ENCODE measurements around the gene SZRD1. TPM values are rescaled to one million over a fixed set of nuclear protein-coding genes. Genes with fewer than 3 reads are reported as not detected.
A peak's percentile ranks its signal among the peaks of the same experiment; 100 is the strongest.

SZRD1 gene
- total and polyA plus RNA-seq, 8 donors, result 24.9 to 53.5 (median 36.5) TPM

DNA sequence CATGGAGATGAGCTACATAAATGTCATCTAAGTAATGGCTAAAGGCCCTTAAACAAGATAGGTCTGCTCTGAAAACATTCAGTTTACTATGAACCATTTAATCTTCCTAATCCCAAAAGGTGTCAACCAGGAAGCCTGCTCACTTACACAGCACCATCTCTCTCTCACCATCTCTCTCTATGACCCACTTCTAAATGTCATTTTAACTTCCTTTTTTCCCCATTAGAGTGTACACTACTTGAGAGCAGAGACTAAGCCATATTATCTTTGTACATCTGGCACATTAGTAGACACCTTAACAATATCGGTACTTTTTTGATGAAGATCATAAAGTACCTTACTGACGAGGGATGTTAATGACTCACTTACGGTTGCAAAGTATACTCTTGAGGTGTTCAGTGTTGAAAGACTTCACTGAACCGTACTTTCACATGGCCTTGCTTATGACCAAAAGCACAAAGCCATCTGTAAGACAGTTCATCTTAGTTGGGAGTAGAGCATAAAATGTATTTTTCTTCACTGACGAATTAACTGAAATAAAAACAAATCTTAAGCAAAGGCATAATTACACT is 40.1 kb upstream of the SZRD1 start:
- no peaks in the 10 kb centered on the region for H3K36me3 ChIP-seq
- ATAC-seq (peak in 2 of 4 donors; percentile 30 to 47), FAIRE-seq (no peak), DNase-seq (no peak)
- H3K4me3 ChIP-seq, result no peak overlapping the region
- no peaks in the 10 kb centered on the region for H3K9me3 ChIP-seq
- no peak overlapping the region for H3K27ac ChIP-seq
- no peak for TF ChIP-seq CTCF (IDR thresholded peaks at IDR 0.05)
- WGBS, 2 donors, result 86 to 87% methylated on average over 5 of the region's 5 CpGs
- intact Hi-C loops (cut with DNase I), result no loop called here
- no peaks in the 10 kb centered on the region for H3K27me3 ChIP-seq
- H3K4me1 ChIP-seq, result peaks cover 0 to 5% (median 4%) of the 10 kb centered on the region in 3 donors

- DNase-seq, result no peak
- Histone ChIP-seq H3K4me1 (peaks cover 0 to 4% (median 4%) of the 10 kb centered on the region in 3 donors), H3K9me3 (no peaks in the 10 kb centered on the region), H3K27ac (peak overlapping the region in 2 of 4 donors; percentile 21 to 44), H3K27me3 (no peaks in the 10 kb centered on the region), H3K36me3 (no peaks in the 10 kb centered on the region), H3K4me3 (no peak overlapping the region)
- no peak for FAIRE-seq
- intact Hi-C loops (cut with DNase I), result no loop called here
- TF ChIP-seq CTCF (IDR thresholded peaks at IDR 0.05), result no peak
- 83 to 87% methylated on average over 7 of the region's 7 CpGs for WGBS, 2 donors
- peak; percentile 54 to 66 (median 64) for ATAC-seq
Observed at GRCh38 chr1:16334655-16335340, 32.2 kb upstream of the SZRD1 start.

DNA sequence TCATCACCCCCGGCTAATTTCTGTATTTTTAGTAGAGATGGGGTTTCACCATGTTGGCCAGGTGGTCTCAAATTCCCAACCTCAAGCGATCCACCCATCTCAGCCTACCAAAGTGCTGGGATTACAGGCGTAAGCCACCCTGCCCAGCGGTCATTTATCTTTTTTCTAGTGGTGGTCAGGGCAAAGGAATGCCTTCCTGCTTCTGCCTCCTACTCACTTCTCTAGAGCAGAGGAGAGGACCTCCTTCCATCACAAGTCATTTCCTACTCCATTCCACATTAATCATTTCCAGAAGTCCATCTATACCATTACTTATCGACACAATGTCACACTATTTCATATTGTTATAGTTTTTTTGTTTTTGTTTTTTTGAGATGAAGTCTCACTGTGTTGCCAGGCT is 28.1 kb upstream of the SZRD1 start:
- Histone ChIP-seq H3K9me3 (no peaks in the 10 kb centered on the region), H3K27ac (no peak overlapping the region), H3K4me1 (peaks cover 0 to 4% (median 4%) of the 10 kb centered on the region in 3 donors), H3K4me3 (no peak overlapping the region), H3K36me3 (no peaks in the 10 kb centered on the region), H3K27me3 (no peaks in the 10 kb centered on the region)
- DNase-seq, result no peak
- FAIRE-seq, result no peak
- intact Hi-C loops (cut with DNase I), result no loop called here
- TF ChIP-seq CTCF (IDR thresholded peaks at IDR 0.05), result no peak
- ATAC-seq, result no peak
- 95 to 96% methylated on average over 5 of the region's 5 CpGs for WGBS, 2 donors

DNA sequence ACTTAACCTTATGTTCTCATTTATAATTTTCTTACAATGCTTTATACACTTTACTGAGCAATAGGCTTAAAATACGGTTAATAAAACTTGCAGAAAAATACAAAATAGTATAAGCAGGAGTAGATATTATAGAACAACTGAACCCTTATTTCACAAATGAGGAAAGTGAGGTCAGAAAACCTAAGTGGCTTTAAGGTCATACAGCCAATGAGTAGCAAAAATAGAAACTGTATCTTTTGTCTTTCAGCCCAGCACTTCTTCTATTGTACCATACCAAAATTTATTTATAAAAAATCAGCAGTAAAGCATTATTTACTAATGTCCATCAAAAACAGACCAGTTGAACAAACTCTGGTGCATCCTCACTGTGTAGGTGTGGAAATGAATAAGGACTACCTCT is 26.4 kb upstream of the SZRD1 start:
- H3K36me3 ChIP-seq, result no peaks in the 10 kb centered on the region
- FAIRE-seq, result no peak
- no peak for ATAC-seq
- no peaks in the 10 kb centered on the region for H3K9me3 ChIP-seq
- no peak for DNase-seq
- H3K27ac ChIP-seq, result no peak overlapping the region
- intact Hi-C loops (cut with DNase I), result loop anchor here in 1 of 3 donors (10.0 kb wide), 1 partner anchor 76 kb away; no protein-coding TSS in a partner anchor
- 89 to 91% methylated on average over 1 of the region's 1 CpG for WGBS, 2 donors
- no peaks in the 10 kb centered on the region for H3K27me3 ChIP-seq
- H3K4me3 ChIP-seq, result no peak overlapping the region
- H3K4me1 ChIP-seq, result no peaks in the 10 kb centered on the region
- TF ChIP-seq CTCF (IDR thresholded peaks at IDR 0.05), result no peak
